Endothelial cell of umbilical vein (primary cell): ENCODE results near the gene ATP10B. TPM values are rescaled to one million over a fixed set of nuclear protein-coding genes. Genes with fewer than 3 reads are reported as not detected.

Source experiments
- BruUV-seq: library from RNA; stranded (reverse); fragments of 400-500 nt; replicated peaks from 2 replicates; lab custom pipeline; 2021; lab: Mats Ljungman, UMichigan
- CTCF ChIA-PET: fragments of 300-600, 350-600 bp; sonication (Branson Sonifier 250); formaldehyde crosslinking; loops from one replicate; lab custom pipeline; 2021; ENCODE audit warnings: antibody characterized with exemption, inconsistent platforms; lab: Charles Lee
- POLR2A ChIA-PET: fragments of 300-600, 350-600 bp; sonication (Branson Sonifier 250); formaldehyde crosslinking; loops from one replicate; lab custom pipeline; 2021; ENCODE audit warnings: antibody characterized with exemption, inconsistent platforms; lab: Charles Lee
- DNase-seq: peaks from one replicate; pipeline ENCODE4 v3.0.0-alpha.2; 2011; ENCODE audit warnings: low read depth, low spot score
- FAIRE-seq: peaks from 2 replicates; lab custom pipeline; 2011; peaks lifted over from hg19 to GRCh38; lab: Jason Lieb, UNC
- H2AFZ ChIP-seq: 2 replicates; pipeline ENCODE4 v1.6.0; 2012; ENCODE audit warnings: low read depth, low read length, control low read depth, inconsistent platforms
- H3K27ac ChIP-seq: 2 replicates; pipeline ENCODE4 v1.5.1; 2011; ENCODE audit warnings: low read depth, mild to moderate bottlenecking, control low read depth, low read length, moderate library complexity; ENCODE audit not compliant: insufficient read depth
- H3K27me3 ChIP-seq, 2 experiments: 2 replicates each; pipeline versions ENCODE4 v1.6.0 to v1.6.1; 2011; ENCODE audit warnings: low read length in 2 of 2, mixed read lengths in 1 of 2; ENCODE audit not compliant: control insufficient read depth in 2 of 2, insufficient read depth in 2 of 2
- H3K36me3 ChIP-seq, 2 experiments: 2 replicates in 1 of 2; 3 replicates in 1 of 2; pipeline ENCODE4 v1.5.1; 2011; ENCODE audit warnings: low read length in 2 of 2, mild to moderate bottlenecking in 1 of 2, moderate library complexity in 1 of 2; ENCODE audit not compliant: control insufficient read depth in 2 of 2, insufficient read depth in 2 of 2; ENCODE audit errors: extremely low read depth in 1 of 2
- H3K4me1 ChIP-seq: 3 replicates; pipeline ENCODE4 v1.5.1; 2011; ENCODE audit warnings: mild to moderate bottlenecking, low read length; ENCODE audit not compliant: control insufficient read depth, insufficient read depth; ENCODE audit errors: extremely low read depth
- H3K4me2 ChIP-seq: 2 replicates; pipeline ENCODE4 v1.6.1; 2011; ENCODE audit warnings: low read length, control low read depth, mixed read lengths; ENCODE audit not compliant: insufficient read depth
- H3K4me3 ChIP-seq, 3 experiments: fragments of 200-600 bp in 1 of 3; sonication (generic), shearing (Covaris generic) in 1 of 3; replicated peaks in 1 of 3; 2 replicates each; pipeline ENCODE4 v1.5.1; 2011 to 2016; ENCODE audit warnings: control low read depth in 3 of 3, low read length in 3 of 3, mild to moderate bottlenecking in 2 of 3, inconsistent platforms in 1 of 3, low read depth in 1 of 3, moderate library complexity in 1 of 3; ENCODE audit not compliant: insufficient read depth in 1 of 3
- H3K79me2 ChIP-seq: 2 replicates; pipeline ENCODE4 v1.6.0; 2012; ENCODE audit warnings: low read length, inconsistent platforms; ENCODE audit not compliant: control insufficient read depth, insufficient read depth
- H3K9ac ChIP-seq: replicated peaks from 2 replicates; pipeline ENCODE3; 2011; ENCODE audit warnings: low read length, control low read depth; ENCODE audit not compliant: insufficient read depth; ENCODE audit errors: extremely low read depth
- H3K9me1 ChIP-seq: replicated peaks from 3 replicates; pipeline ENCODE4 v1.6.0; 2011; ENCODE audit warnings: mild to moderate bottlenecking, low read length; ENCODE audit not compliant: control insufficient read depth, insufficient read depth; ENCODE audit errors: extremely low read depth
- H3K9me3 ChIP-seq: replicated peaks from 2 replicates; pipeline ENCODE4 v1.5.1; 2012; ENCODE audit warnings: low read length, inconsistent platforms; ENCODE audit not compliant: control insufficient read depth, insufficient read depth
- H4K20me1 ChIP-seq: replicated peaks from 2 replicates; pipeline ENCODE3; 2011; ENCODE audit warnings: mild to moderate bottlenecking, low read length; ENCODE audit not compliant: control insufficient read depth, insufficient read depth; ENCODE audit errors: extremely low read depth
- EZH2 ChIP-seq: IDR thresholded peaks from 2 replicates; pipeline ENCODE4 v1.6.1; 2012; ENCODE audit warnings: borderline replicate concordance, low read depth, mild to moderate bottlenecking, moderate library complexity, low read length, inconsistent platforms; ENCODE audit not compliant: severe bottlenecking
- FOS ChIP-seq: IDR thresholded peaks from 2 replicates; pipeline ENCODE4 v1.6.1; 2011; ENCODE audit warnings: mild to moderate bottlenecking, low read length, moderate library complexity, borderline replicate concordance; ENCODE audit not compliant: insufficient read depth
- GATA2 ChIP-seq: IDR thresholded peaks from 2 replicates; pipeline ENCODE4 v1.7.0; 2011; ENCODE audit warnings: low read depth, mild to moderate bottlenecking, moderate library complexity, mixed read lengths, low read length; ENCODE audit not compliant: insufficient read length, insufficient read depth
- JUN ChIP-seq: IDR thresholded peaks from 2 replicates; pipeline ENCODE4 v1.6.1; 2011; ENCODE audit warnings: borderline replicate concordance, low read depth; ENCODE audit not compliant: insufficient read length, insufficient read depth
- MYC ChIP-seq: IDR thresholded peaks from one replicate; pipeline ENCODE4 v1.6.1; 2011; ENCODE audit warnings: mild to moderate bottlenecking, low read depth, low read length
- POLR2A ChIP-seq: IDR thresholded peaks from 2 replicates; pipeline ENCODE4 v1.6.1; 2012; ENCODE audit warnings: low read depth, mild to moderate bottlenecking, control low read depth, low read length
- POLR2AphosphoS5 ChIP-seq: IDR thresholded peaks from 2 replicates; pipeline ENCODE4 v1.6.1; 2012; ENCODE audit warnings: low read depth, mild to moderate bottlenecking, control low read depth, low read length, moderate library complexity; ENCODE audit not compliant: insufficient read depth
- dilution Hi-C: fragments of 300-500 bp; cut with MboI; formaldehyde crosslinking; loops from one replicate; pipeline ENCODE4 v1.15.0; 2019; ENCODE audit warnings: low sequenced_read_pairs; ENCODE audit not compliant: extremely low pct_ligation_motif_present
- intact Hi-C: fragments of 100-400 bp; cut with micrococcal nuclease; formaldehyde crosslinking; loops from one replicate; pipeline ENCODE4 v1.10.0; 2022
- polyA plus RNA-seq, 4 experiments: library from polyadenylated mRNA; depleted of rRNA in 3 of 4; stranded (reverse) in 3 of 4; unstranded in 1 of 4; fragments of >200 nt; gene quantifications; 2 replicates each; pipeline versions ENCODE4 v1.2.1 to v1.2.3, GENCODE V29; 2011 to 2012; ENCODE audit warnings: missing spikeins in 1 of 4
- total RNA-seq: library from RNA; stranded (reverse); gene quantifications from 2 replicates; pipeline ENCODE4 v1.2.3, GENCODE V29; 2021
- TF ChIP-seq, protein P1 (sequence below), 2 donors: IDR thresholded peaks; 1 replicate in 1 of 2; 2 replicates in 1 of 2; pipeline ENCODE4 v1.5.1; 2011; ENCODE audit warnings: low read length in 2 of 2, mild to moderate bottlenecking in 2 of 2, moderate library complexity in 2 of 2, control low read depth in 1 of 2, inconsistent platforms in 1 of 2, low read depth in 1 of 2; ENCODE audit not compliant: insufficient read depth in 1 of 2; ENCODE audit errors: extremely low read depth in 1 of 2
- TF ChIP-seq, protein P2 (sequence below): IDR thresholded peaks from 2 replicates; pipeline ENCODE4 v1.6.1; 2011; ENCODE audit not compliant: insufficient read depth, insufficient read length

Gene ATP10B
- total and polyA plus RNA-seq, 2 donors (not counting 3 experiments of a cell fraction or from before 2014, with no cell fraction given) = not detected

DNA sequence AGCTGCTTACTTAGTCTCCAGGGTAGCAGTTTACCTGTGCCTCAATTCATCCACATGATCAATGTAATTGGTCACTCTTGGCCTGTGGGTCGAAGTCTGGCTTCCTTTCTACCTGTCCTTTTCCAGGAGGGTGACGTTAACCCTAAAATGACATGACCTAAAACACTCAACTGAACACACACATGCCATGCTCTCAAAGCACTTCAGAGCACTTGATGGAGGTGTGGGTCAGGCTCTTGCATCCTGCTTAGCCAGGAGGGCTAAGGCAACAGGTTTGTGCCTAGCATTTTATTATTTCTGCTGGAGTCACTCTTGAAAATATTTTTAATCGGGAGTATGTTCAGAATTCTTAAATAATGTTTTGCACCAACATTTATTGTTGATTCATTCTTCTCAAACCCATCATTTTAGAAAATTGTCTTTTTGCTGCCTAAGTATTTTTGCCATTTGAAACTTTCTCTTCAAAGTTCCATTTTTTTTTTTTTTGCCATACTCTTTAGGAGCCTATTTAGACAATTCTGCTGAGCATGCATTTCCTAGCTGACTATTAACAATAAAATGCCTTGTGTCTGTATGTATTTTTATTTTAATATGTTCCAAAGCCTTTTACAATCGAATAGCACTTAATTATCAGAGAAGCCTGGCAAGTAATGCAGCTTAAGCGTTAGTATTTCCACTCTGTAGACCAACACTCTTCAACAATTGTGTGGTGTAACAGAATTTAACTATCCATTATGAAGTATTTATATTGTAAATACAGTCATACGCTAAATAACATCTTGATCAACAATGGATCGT is 59.1 kb downstream of the ATP10B start:
- Histone ChIP-seq H3K4me2 (no peak overlapping the region), H3K4me3 (no peak overlapping the region), H3K9me1 (no peaks in the 10 kb centered on the region), H3K4me1 (no peaks in the 10 kb centered on the region), H3K27me3 (no peaks in the 10 kb centered on the region), H2AFZ (no peak overlapping the region), H3K27ac (no peak overlapping the region), H3K36me3 (no peaks in the 10 kb centered on the region), H3K79me2 (no peaks in the 10 kb centered on the region), H4K20me1 (no peaks in the 10 kb centered on the region), H3K9ac (no peak overlapping the region), H3K9me3 (peaks cover 2% of the 10 kb centered on the region)
- FAIRE-seq (no peak), DNase-seq (no peak)
- dilution Hi-C loops = no loop called here
- intact Hi-C loops = no loop called here
- no peak for TF ChIP-seq EZH2
- TF ChIP-seq, protein P1, sequence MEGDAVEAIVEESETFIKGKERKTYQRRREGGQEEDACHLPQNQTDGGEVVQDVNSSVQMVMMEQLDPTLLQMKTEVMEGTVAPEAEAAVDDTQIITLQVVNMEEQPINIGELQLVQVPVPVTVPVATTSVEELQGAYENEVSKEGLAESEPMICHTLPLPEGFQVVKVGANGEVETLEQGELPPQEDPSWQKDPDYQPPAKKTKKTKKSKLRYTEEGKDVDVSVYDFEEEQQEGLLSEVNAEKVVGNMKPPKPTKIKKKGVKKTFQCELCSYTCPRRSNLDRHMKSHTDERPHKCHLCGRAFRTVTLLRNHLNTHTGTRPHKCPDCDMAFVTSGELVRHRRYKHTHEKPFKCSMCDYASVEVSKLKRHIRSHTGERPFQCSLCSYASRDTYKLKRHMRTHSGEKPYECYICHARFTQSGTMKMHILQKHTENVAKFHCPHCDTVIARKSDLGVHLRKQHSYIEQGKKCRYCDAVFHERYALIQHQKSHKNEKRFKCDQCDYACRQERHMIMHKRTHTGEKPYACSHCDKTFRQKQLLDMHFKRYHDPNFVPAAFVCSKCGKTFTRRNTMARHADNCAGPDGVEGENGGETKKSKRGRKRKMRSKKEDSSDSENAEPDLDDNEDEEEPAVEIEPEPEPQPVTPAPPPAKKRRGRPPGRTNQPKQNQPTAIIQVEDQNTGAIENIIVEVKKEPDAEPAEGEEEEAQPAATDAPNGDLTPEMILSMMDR (IDR thresholded peaks at IDR 0.05; ENCODE audit: extremely low read depth in 1 of 2, insufficient read depth in 1 of 2, low read depth in 1 of 2, low read length in 2 of 2) = no peak
- TF ChIP-seq, protein P2, sequence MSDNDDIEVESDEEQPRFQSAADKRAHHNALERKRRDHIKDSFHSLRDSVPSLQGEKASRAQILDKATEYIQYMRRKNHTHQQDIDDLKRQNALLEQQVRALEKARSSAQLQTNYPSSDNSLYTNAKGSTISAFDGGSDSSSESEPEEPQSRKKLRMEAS = no peak
- TF ChIP-seq POLR2A = no peak
- TF ChIP-seq JUN = no peak
- no peak for TF ChIP-seq MYC
- no peak for TF ChIP-seq POLR2AphosphoS5
- TF ChIP-seq FOS = no peak
- no peak for TF ChIP-seq GATA2
- ChIA-PET POLR2A (no interaction called here), CTCF (no interaction called here)
- no TSS peak for BruUV-seq
